DMS53 treated with DMSO at 0.1 percent for 48 hours (cell line): ENCODE measurements around the gene SPDYE3.
"Not testable (repeated sequence)": the region's sequence is repeated elsewhere in the genome, so short reads cannot be mapped to it uniquely, and the experiment has no call there.

Experiments used
- DNase-seq: peaks from one replicate; lab custom pipeline; 2025; ENCODE audit not compliant: unreplicated experiment; lab: John Stamatoyannopoulos, UW

The SPDYE3 gene, protein sequence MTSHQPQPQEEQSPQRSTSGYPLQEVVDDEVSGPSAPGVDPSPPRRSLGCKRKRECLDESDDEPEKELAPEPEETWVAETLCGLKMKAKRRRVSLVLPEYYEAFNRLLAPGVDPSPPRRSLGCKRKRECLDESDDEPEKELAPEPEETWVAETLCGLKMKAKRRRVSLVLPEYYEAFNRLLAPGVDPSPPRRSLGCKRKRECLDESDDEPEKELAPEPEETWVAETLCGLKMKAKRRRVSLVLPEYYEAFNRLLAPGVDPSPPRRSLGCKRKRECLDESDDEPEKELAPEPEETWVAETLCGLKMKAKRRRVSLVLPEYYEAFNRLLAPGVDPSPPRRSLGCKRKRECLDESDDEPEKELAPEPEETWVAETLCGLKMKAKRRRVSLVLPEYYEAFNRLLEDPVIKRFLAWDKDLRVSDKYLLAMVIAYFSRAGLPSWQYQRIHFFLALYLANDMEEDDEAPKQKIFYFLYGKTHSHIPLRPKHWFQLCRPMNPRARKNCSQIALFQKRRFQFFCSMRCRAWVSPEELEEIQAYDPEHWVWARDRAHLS

DNA sequence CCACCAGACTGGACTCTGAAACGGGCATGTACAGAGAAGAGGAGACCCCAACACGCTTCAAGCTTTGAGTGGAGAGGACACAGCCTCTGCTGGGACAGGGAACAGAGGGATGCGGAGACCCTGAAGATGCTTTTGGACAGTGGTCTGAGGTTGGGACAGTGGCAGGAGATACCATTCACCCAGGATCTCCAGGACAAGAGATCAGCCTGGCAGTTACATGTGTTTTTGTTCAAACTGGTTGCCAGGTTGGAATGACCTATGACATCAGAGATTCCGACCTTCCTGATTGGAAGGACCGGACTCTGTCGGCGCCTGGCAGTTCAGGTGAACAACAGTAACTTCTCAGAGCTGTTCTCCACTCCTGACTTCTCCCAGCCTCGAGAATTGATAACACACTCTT is at the start of gene SPDYE3:
TSS of gene SPDYE3 (plus strand) at position 301 of the 400 bp plus-strand sequence. CDS start 184 bp downstream, outside the sequence.
- not testable (repeated sequence) for DNase-seq

DNA sequence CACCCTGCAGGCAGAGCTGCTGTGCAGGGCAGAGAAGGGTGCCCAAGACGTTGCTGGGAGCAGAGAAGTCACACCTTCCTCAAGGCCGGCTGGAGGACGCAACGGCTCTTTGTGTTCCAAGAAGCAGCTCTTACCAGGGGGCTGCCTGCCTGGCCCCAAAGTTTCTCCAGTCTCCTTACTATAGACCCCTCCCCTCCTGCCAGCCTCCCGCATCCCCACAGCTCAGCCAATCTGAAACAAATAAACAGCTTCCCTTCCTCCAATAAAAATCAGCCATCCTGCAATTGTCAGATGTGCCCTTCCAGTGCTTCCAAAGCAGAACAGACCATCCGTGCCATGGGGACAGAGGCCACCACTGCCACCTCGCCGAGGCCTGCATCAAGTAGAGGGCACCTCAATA is 47.5 kb upstream of the SPDYE3 start:
- not testable (repeated sequence) for DNase-seq

DNA sequence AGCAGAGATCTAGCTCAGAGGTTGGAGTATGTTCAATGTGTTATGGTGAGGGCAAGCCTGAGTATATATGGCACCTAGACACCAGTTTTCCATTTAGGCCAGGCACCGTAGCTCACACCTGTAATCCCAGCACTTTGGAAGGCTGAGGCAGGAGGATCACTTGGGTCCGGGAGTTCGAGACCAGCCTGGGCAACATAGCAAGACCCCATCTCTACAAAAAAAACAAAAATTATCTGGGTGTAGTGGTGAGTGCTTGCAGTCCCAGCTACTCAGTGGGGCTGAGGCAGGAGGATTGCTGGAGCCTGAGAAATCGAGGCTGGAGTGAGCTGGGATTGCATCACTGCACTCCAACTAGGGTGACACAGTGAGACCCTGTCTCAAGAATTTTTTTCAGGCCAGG is 44.6 kb upstream of the SPDYE3 start:
- not testable (repeated sequence) for DNase-seq

GRCh38 chr7:100264223-100264622 is 43.3 kb upstream of the SPDYE3 start:
- DNase-seq = not testable (repeated sequence)

DNA sequence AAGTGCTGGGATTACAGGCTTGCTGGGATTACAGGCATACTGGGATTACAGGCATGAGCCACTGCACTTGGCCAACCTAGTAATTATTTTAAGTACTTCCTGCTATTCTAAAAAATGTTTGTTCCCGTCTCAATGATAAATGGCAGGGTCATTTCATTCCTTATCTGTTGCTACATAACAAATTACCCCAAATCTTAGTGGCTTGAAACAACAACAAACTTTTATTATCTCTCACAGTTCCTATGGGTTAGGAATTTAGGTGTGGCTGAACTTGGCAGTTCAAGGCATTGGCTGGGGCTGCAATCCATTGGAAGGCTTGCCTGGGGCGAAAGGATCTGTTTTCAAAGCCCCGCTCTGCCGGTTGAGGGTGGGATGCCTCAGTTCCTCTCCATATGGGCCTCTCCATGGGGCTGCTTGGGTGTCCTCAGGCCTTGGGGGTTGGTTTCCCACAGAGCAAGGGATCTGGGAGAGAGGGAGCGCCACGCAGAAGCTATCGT is 42.8 kb upstream of the SPDYE3 start:
- not testable (repeated sequence) for DNase-seq

- DNase-seq = not testable (repeated sequence)
Measured at GRCh38 chr7:100265851-100266250, 41.7 kb upstream of the SPDYE3 start.

GRCh38 chr7:100266576-100267354 is 40.7 kb upstream of the SPDYE3 start:
- DNase-seq = no peak

DNA sequence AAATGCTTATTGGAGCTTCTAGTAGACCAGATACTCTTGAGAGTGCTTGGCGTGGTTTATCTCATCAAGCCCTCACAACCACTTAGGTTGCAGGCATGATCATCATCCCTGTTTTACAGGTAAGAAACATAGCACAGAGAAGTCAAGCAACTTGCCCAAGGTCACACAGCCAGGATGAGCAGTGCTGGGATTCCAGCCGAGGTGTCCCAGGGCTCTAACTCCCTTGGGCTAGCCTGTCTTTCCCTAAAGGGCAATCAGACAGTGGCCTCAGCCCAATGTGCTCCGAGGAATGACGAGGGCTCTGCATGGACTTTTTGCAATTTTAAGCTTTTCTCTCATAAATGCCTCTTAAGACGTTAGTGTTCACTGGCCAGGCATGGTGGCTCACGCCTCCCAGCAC is 39.9 kb upstream of the SPDYE3 start:
- no peak for DNase-seq

DNA sequence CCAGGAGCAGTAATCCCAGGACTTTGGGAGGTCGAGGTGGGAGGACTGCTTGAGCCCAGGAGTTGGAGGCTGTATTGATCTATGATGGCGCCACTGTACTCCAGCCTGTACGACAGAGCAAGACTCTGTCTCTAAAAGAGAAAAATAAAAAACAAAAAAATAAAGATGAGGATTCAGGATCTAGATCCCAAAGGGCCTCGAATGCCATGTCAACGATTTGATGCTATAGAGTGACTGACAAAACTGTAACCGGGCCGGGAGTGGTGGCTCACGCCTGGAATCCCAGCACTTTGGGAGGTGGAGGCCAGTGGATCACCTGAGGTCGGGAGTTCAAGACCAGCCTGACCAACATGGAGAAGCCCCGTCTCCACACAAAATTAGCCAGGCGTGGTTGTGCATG is 38.6 kb upstream of the SPDYE3 start:
- DNase-seq = not testable (repeated sequence)

- peak; percentile 14 for DNase-seq
Measured at GRCh38 chr7:100269306-100270045, 38.0 kb upstream of the SPDYE3 start.

- DNase-seq = not testable (repeated sequence)
Measured at GRCh38 chr7:100270046-100270918, 37.2 kb upstream of the SPDYE3 start.

DNA sequence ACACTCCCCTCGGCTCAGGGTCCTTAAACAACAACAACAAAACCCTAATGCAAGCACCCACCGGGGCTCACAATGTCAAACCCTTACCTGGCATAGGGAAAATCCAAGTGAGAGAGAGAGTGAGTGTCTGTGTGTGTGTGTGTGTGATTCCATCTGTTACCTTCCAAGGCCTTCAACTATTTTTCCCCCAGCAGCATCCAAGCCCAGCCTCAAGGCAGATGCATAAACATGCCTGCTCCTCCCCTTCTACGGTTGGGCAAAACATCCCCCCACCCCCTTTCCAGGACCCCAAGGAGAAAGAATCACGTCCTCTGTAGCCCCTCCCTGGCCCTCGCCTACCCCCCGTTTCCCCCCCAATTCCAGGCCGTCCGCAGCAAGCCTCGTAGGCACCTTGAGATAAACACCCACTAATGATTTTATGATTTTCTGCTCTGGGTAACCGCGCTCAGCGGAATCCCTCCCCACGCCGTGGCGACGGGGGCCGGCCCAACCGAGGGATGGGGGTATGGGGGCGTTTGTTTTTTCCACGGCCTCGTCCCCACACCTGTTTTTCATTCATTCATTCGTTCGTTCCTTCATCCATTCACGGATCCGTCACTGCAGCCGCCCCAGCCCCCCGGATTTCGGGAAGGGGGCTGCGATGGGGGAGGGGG is 36.4 kb upstream of the SPDYE3 start:
- peak; percentile 46 for DNase-seq

- peak; percentile 93 for DNase-seq
Measured at GRCh38 chr7:100271716-100272537, 35.6 kb upstream of the SPDYE3 start.

DNA sequence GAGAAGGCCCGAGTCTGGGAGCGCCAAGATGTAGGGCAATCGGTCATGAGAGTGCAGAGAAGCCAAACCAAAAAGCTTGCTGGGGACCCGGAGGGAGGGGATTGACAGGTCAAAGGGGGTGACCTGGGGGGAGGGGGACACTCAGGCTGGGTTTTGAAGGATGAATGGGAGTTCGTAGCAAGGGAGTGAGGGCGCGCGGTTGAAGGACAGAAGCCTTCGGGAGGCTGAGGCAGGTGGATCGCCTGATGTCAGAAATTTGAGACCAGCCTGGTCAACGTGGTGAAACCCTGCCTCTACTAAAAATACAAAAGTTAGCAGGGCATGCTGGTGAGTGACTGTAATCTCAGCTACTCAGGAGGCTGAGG is 35.0 kb upstream of the SPDYE3 start:
- DNase-seq = not testable (repeated sequence)

DNA sequence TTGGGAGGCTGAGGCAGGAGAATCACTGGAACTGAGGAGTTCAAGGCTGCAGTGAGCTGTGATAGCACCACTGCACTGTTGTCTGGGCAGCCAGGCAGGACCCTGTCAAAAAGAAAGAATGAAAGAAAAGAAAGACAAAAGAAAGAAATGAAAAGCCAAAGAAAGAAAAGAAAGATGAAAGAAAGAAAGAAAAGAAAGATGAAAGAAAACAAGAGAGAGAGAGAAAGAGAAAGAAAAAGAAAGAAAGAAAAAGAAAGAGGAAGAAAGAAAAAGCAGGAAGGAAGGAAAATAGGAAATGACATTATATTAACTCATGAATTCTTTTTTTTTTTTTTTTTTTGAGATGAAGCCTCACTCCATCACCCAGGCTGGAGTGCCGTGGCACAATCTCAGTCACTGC is 32.4 kb upstream of the SPDYE3 start:
- no peak for DNase-seq

DNA sequence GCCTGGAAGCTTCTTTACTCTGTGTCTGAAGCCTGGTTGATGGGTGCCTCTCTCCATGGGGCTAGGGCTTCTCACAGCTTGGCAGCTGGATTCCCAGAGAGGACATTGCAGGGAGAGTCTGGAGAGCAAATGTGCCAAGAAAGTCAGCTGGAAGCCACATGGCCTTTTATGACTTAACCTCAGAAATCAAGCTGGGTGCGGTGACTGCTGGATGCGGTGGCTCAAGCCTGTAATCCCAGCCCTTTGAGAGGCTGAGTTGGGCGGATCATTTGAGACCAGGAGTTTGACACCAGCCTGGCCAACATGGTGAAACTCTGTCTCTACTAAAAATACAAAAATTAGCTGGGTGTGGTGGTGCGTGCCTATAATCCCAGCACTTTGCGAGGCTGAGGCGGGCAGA is 31.4 kb upstream of the SPDYE3 start:
- not testable (repeated sequence) for DNase-seq

GRCh38 chr7:100282069-100282608 is 25.4 kb upstream of the SPDYE3 start:
- not testable (repeated sequence) for DNase-seq

DNA sequence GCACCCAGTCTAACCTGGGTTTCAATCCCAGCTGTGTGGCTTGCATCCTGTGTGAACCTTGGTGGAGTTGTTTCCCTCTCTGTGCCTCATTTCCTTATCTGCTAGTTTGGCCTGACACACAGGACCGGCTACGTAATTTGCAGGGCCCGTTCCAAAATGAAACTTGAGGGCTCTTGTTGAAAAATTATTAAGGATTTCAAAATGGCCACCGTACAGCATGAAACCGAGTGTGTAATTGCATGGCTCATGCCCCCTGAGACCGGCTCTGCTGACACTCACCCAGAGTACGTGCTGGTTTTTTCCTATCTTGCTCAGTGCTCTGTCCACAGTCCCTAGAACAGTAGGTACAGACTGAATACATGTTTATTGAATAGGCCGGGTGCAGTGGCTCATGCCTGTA is 24.4 kb upstream of the SPDYE3 start:
- not testable (repeated sequence) for DNase-seq
